ENCODE measurements around the gene GRP.

Gene GRP

DNA sequence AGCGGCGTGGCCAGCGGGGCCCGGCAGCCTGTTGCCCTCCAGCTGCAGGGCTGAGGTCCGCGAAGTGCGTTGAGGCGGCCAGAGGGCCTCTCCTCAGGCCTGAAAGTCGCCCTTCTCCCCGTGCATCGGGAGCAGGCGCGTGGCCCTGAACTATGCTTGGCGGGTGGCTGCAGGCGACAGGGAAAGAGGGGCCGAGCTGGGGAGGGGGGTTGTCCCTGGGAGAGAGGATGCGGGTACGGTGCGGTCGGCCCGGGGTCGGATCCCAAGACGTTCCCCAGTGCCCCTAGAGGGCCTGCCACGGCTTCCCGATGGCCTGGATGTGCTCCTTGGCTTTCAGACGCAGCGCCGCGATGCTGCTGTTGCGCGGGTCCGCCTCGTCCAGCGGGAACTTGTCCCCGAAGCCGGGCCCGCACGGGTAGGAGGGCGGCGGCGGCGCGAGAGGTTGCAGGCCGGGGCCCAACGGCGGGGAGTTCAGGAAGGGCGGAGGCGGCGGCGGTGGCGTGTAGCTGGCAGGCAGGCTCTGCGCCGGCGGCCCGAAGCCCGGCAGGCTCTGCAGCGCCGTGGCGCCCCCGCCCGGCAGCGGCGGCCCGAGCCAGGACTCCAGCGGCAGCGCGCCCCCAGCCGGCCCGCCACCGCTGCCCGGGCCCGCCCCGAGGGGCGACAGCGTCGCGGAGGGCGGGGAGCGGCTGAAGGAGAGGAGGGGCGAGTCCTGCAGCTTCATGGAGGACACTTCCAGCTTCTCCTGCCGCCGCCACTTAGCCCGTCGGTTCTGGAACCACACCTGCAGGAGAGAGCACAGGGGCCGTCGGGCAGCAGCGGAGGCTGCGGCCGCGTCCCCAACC is 49.0 kb downstream of the GRP start:
- no peak for FAIRE-seq

DNA sequence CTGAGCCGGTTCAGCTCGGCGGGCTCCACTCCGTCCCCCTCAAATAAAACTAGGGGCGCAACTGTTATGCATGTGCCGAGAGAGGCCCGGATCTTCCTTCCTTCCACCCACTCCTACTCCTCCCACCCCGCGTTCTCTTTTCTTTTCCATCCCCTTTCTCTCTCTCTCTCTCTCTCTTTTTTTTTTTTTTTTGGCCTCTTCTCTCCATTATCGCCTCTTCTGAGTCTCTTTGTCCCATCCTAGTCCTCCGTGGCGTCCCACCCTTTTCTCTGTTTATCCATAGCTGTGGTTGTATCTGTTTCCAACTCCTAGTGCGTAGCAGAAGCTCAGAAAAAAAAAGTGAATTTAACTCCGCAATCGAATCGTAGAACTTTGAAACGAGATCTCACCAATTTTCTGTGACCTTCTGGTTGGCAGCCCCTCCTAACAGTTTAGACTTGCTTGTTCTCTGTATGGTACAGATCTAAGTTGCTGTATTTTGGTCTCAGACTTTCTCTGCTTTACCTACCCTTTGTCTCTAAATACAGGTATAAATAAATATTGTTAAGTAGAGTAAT is 49.7 kb downstream of the GRP start:
- no peak for FAIRE-seq

DNA sequence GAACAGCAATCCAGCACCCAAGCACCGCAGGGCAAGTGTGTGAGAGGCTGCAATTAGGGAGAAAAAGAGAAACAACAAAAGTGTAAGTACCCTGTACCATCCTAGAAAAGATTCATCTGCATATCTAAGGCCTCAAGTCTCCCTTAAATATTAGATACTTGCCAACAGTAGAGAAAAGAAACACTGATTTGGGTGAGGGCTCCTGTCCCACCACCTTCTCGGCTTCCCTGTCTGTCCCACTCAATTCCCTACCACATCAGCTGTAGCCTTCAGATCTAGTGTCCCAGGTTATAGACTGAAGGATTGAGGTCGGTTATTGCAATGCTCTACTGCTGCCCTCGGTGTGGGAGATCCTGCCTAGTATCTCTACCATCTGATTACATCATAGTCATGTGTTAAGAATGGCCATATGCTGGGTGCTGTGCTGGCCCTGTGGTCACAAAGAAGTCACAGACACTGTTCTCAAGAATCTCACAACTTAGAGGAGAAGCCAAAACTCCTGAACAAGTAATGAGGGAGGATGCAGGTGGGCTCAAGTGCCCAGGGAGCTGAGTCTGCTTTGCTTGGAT is 50.8 kb downstream of the GRP start:
- no peak for FAIRE-seq

DNA sequence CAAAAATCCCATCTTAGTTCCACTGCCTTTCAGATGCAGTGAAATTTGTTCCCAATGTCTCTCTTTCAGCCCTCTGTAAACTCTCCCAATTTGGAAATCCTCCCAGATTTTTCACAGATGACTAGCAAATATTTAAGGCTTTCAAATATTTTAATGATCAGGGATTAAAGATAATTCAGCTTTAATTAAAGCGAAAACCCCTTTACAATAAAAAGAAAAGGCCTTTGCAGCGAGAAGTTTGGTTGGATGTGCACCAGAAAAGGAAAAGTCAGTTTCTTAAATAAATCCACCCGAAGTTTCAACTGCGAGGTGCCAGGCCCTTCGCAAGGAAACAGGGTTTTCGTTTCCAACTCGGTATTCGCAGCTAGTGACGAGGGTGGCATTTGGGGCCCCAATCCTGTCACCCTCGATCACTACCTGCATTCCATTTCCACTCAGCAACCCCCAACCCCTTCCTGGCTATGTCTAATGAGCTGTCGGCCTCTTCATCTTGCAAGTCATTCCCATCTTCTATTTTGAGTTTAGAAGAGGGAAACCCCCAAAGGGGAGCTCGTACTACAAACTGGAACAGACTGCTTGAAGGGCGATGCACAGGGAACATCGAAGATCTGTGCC is 51.8 kb downstream of the GRP start:
- FAIRE-seq: no peak

DNA sequence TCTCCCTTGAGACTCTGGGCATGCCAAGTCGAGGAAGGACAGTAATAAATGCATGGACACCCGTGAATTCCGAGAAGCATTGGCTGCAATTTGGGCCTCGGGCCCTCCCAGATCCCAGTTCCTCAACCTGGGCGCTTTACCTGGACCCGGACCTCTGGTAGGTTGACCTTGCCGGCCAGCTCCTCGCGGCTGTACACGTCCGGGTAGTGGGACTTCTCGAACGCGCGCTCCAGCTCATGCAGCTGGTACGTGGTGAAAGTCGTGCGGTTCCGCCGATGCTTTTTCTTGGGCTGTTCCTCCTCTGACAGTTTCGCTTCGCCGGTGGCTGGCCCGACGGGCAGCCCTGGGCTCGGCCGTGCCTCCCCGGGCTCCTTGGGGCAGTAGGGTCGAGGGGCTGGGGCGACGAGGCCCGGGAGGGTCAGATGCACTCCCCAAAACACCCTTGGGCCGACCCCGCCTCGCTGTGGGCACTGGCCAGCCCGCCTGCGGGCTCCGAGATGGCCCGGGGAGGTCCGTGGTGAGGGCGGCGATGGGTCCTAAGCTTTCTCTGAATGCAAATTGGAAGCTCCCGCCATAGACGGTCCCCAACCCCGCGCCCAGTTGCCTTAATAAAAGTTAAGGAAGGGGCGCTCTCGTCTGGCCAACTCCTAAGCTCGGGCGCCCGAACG is 52.4 kb downstream of the GRP start:
- no peak for FAIRE-seq

DNA sequence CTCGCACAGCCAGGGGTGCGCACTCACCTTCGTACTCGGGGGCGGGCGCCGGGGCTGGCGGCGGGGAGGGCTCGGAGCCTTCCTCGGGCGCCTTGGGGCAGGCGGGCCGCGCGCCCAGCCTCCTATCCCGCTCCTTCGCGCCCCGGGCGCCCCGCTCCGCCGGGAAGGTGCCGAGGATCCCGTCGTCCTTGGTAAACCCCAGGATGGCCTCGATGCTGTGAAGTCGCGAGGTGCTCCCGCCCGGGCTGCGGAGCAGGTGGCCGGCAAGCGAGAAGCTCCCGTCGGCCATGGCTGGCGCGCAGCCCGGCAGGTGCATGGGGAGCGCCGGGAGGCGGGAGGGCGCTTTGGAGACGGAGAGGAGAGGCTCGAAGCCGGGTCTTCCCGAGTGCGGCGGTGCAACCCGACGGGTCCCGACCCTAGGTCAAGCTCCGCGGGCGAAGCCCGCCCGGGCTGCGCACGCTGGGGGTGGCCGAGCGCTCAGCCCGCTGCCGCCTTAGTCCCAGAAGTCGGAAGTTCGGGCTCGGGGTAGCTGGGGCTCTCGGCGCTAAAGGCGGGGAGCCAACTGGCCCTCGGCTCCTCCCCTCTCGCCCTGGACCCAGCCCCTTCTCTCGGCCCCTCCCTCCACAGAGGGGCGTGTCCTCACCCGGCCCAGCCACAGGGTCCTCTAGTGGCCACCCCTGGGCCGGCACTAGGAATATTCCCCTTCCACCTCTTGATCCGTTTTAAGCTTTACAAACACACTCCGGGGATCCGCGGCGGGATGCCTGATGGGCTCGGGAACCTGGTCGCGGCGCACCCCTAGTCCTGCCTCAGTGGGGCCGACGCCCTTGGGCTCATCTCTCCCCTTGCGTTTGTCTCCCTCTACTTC is 53.2 kb downstream of the GRP start, which contains the start of gene RAX:
TSS of gene RAX (minus strand) at position 564 of the 868 bp plus-strand sequence. CDS start at position 316, 248 bp downstream.
- FAIRE-seq: no peak

DNA sequence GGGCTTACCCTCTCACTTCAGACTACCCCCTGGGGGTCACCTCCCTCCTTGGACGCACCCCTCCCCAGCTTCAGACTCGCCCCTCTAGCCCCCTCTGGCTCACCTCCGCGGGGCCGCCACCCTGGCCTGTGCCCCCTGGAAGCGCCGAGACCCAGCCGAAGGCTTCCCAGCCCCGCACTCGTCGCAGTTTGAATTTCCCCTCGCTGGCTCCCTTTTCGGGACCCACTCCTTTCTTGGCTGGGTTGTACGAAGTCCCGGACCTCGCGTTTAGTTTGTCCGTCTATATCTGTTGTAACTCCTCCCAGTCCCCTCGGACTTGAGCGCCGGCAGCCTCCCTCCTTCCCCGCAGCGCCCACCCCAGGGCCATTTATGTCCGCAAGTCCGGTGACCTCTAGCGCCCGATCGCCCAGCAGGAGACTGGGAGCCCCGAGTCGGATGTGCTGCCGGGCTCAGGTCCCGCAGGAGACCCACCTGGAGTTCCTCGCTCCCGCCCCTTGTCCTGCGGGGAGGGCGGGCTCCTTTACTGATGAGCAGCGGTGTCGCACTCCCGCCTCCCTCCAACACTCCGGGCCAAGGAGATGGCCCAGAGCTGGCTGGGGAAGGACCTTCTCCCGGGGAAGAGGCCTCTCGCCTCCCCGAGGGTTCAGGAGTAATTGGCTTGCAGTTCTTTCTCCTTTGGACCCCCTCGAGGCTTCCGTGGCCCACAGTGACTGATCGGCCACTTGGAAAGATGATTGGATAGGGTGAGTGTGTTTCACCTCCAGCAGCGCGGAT is 54.0 kb downstream of the GRP start:
- no peak for FAIRE-seq

DNA sequence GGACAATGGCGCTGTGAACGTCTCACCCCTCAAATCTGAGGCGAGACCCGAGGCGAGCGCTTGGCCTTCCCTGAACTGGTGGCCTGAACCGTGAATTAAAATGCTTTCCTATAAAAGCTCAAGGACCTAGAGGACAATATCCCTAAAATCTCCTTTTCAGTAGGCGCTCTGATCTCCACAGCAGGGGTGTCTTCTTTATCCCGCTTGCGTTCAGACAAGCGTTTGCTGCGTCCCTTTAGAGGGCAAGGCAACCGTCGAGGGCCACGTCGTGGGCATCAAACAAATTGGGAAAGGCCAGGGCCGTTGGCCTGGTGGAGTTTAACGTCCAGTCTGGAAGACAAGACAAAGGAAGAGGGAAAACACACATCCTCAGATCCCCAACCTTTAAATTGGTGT is 54.6 kb downstream of the GRP start:
- FAIRE-seq: no peak

DNA sequence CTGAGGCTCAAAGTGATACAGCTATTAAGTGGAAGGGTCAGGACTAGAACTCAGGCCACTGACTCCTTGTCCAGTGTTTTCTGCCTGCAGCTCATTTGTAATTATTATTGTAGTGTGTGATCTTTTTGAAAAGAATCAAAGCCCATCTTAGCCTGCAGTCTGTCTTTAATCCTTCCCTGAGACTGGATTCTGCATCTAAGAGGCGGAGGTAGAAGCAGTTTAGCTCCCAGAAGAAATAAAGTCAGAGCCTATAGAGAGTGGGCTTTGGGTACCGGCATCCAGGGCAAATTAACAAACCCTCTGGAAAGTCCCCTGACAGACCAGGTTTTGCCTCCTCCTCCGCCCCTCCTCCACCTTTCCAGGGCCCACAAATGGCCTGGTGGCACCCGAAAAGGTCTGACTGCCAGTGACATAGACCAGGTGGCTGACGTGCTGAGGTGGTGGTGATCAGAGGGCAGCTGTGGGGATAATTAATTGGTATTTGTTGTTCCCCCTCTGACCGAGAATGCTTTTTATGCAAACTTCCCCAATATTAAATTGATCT is 55.5 kb downstream of the GRP start:
- no peak for FAIRE-seq

DNA sequence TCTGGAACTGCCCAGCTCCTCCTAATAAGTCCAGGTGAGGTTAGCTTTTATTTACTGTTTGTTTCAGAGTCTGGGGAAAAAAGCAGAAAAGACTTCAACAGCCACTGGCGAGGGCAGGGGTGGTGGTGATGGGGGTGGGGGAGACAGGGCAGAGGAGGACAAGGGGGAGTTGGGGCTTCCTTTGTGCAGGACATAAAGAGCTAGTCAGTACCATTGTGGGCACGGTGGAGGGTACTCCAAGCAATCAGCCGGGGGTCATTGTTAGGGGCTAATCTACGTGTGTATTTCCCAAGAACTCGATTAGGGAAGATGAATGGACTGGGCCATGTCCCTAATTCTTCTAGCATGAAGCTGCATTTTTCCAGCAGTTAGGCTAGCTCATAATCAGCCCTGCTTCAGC is 56.1 kb downstream of the GRP start:
- no peak for FAIRE-seq

DNA sequence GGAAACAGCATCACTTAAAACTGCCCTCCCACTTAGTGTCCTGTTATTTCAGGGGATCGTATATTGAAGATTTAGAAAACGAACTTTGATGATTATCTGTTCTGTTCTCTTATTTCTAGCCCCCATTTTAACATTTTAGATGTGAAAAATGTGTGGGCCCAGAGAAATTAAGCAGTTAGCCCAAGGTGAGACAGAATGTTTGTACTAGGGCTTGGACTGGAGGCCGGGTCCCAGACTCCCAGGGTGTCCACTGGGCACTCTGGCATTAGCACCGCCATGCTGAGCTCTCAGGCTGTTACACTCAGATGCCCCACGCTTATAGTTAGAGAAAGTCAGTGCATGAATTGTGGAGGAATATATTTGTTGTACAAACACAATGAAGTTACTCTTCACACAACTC is 58.8 kb downstream of the GRP start:
- FAIRE-seq: no peak

DNA sequence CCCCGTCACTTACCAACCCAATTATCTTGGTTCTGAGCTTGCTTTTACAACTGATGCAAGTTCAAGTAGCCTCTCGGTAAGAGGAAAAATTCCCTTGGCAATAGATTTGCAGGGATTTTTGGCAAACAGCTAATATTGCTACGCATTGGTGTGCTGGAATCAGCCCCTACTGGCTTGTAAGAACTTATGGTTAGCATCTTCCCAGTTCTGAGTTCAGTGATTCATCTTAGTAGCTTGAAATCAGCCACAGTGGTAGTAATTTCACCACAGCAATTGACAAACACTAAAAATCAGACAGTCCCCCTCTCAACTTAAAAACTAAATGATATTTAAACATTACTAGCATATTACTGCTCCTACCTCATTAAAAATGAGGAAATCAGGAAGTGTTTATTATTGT is 59.2 kb downstream of the GRP start:
- no peak for FAIRE-seq

DNA sequence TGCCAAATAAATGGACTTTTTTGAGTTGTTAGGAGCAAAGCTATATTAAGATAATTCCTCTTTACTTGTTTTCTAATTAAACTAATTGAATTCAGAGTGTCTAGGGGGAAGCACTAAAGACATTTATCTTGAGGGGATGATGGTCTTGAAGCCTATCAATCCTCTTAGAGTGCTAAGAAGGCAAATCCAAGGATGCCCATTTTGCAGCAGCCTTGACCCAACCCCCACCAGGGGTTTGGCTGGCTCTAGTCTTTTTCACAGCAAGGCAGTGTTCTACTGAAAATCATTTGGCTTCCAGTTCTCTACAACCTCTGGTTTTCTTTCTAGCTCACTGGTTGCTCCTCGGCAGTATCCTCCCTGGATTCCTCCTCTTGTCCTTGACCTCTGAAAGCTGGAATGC is 59.8 kb downstream of the GRP start:
- no peak for FAIRE-seq
